Measurements from ENCODE around the gene SLC1A7. TPM values are rescaled to one million over a fixed set of nuclear protein-coding genes. Genes with fewer than 3 reads are reported as not detected.

The SLC1A7 gene
- total and polyA plus RNA-seq, 9 donors = 0.20 to 0.52 (median 0.42) TPM; not detected in 1

DNA sequence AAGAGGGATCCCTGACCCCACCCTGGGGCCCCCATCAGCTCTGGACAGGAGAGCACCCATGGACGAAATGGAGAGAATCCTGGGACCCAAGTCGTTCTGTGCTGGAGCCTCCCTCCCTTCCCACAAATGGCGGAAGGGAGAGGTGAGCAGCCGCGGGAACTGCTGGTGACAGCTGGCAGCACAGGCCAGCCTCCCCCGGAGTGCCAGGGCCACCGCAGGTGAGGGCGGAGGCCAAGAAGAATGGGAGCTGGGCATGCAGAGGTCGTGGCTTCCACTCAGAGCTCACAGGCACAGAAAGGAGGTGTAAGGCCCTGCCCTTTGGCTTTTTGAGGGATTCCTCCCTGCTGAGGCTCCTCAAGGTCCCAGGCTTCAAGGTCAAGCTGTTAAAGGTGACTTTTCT, 24.6 kb downstream of the SLC1A7 start:
- no peak for DNase-seq
- Histone ChIP-seq H3K4me3 (ENCODE audit: low read length) (no peak overlapping the region), H3K4me1 (ENCODE audit: control insufficient read depth, insufficient read depth, low read length) (peaks cover 30% of the 10 kb centered on the region), H3K36me3 (ENCODE audit: control insufficient read depth, insufficient read depth, low read length) (no peaks in the 10 kb centered on the region), H3K27ac (ENCODE audit: low read length) (no peak overlapping the region), H3K9me3 (replicated peaks; ENCODE audit: control insufficient read depth, low read depth, low read length) (no peaks in the 10 kb centered on the region), H3K27me3 (ENCODE audit: control insufficient read depth, insufficient read depth, low read length) (no peaks in the 10 kb centered on the region)
- WGBS (ENCODE audit: insufficient coverage) = 89% methylated on average over 3 of the region's 9 CpGs

DNA sequence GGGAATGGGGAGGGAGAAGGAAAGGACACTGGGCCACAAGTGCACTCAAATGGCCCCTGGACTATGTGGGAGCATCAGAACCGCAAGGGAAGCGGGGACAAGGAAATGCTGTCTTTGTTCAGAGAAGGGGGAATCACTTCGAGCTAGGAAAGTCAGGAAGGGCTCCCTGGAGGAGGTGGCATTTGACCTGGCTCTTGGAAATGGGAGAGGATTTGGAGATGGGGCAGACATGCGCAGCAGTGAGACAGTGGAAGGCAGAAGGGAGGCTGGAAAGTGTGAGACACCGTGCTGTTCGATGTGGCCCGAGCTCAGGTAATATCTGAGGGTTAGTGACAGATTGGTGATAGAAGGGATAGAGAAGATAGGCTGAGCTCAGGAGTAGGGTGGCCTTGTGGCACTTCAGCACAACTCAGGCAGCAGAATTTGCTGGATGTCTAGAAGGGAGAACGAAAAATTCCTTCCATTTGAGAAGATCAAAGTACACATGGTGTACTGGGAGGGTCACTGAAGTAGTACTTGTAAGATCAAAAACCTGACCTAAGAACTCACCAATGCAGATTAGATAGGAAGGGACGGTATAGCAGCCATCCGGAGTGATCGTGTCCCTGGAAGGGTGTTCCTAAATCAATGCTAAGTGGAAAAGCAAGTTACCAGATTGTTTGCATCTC, 25.4 kb downstream of the SLC1A7 start:
- H3K4me3 ChIP-seq (ENCODE audit: low read length) = no peak overlapping the region
- DNase-seq = no peak
- 83% methylated on average over 10 of the region's 11 CpGs for WGBS (ENCODE audit: insufficient coverage)

DNA sequence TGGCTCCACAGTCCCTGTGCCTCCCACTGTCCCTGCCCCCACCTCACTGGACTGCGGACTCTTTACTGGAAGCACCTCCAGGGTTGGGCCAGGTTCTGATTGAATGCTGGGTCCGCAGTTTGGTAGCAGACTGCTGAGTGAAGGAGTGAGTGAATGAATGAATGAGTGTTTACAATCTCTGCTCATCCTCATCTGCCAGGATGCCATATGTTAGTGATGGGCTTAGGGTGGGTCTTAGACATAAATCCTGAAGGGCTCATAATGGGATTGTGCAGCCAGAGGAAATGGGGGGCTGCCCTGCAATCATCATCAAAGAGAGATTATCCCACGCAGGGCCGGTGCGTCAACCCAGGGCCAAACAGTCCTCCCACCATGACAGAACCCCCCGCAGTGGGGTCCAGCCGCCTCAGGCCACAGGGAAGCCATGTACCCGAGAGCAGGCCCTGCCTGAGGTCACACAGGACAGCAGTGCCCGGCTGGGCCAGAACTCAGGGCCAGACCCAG, 26.1 kb downstream of the SLC1A7 start:
- Histone ChIP-seq H3K36me3 (ENCODE audit: control insufficient read depth, insufficient read depth, low read length) (no peaks in the 10 kb centered on the region), H3K27ac (ENCODE audit: low read length) (no peak overlapping the region), H3K4me1 (ENCODE audit: control insufficient read depth, insufficient read depth, low read length) (peaks cover 16% of the 10 kb centered on the region), H3K27me3 (ENCODE audit: control insufficient read depth, insufficient read depth, low read length) (no peaks in the 10 kb centered on the region), H3K9me3 (replicated peaks; ENCODE audit: control insufficient read depth, low read depth, low read length) (peaks cover 6% of the 10 kb centered on the region), H3K4me3 (ENCODE audit: low read length) (no peak overlapping the region)
- no peak for DNase-seq
- 75% methylated on average over 6 of the region's 9 CpGs for WGBS (ENCODE audit: insufficient coverage)

More for the DNA sequence above, 25.4 kb downstream of the SLC1A7 start:
- Histone ChIP-seq H3K36me3 (ENCODE audit: control insufficient read depth, insufficient read depth, low read length) (no peaks in the 10 kb centered on the region), H3K27ac (ENCODE audit: low read length) (no peak overlapping the region), H3K27me3 (ENCODE audit: control insufficient read depth, insufficient read depth, low read length) (no peaks in the 10 kb centered on the region), H3K4me1 (ENCODE audit: control insufficient read depth, insufficient read depth, low read length) (peaks cover 22% of the 10 kb centered on the region), H3K9me3 (replicated peaks; ENCODE audit: control insufficient read depth, low read depth, low read length) (peaks cover 6% of the 10 kb centered on the region)

GRCh38 chr1:53115403-53116306, 26.8 kb downstream of the SLC1A7 start:
- no peaks in the 10 kb centered on the region for H3K36me3 ChIP-seq (ENCODE audit: control insufficient read depth, insufficient read depth, low read length)
- DNase-seq = no peak
- peaks cover 16% of the 10 kb centered on the region for H3K4me1 ChIP-seq (ENCODE audit: control insufficient read depth, insufficient read depth, low read length)
- no peak overlapping the region for H3K27ac ChIP-seq (ENCODE audit: low read length)
- no peaks in the 10 kb centered on the region for H3K27me3 ChIP-seq (ENCODE audit: control insufficient read depth, insufficient read depth, low read length)
- peaks cover 6% of the 10 kb centered on the region for H3K9me3 ChIP-seq (replicated peaks; ENCODE audit: control insufficient read depth, low read depth, low read length)
- no peak overlapping the region for H3K4me3 ChIP-seq (ENCODE audit: low read length)
- WGBS (ENCODE audit: insufficient coverage) = 48% methylated on average over 18 of the region's 20 CpGs

GRCh38 chr1:53114581-53115400, 27.6 kb downstream of the SLC1A7 start:
- H3K4me3 ChIP-seq (ENCODE audit: low read length) = no peak overlapping the region
- H3K27me3 ChIP-seq (ENCODE audit: control insufficient read depth, insufficient read depth, low read length) = no peaks in the 10 kb centered on the region
- DNase-seq = no peak
- no peaks in the 10 kb centered on the region for H3K36me3 ChIP-seq (ENCODE audit: control insufficient read depth, insufficient read depth, low read length)
- 92% methylated on average over 19 of the region's 24 CpGs for WGBS (ENCODE audit: insufficient coverage)
- H3K27ac ChIP-seq (ENCODE audit: low read length) = no peak overlapping the region
- peaks cover 6% of the 10 kb centered on the region for H3K9me3 ChIP-seq (replicated peaks; ENCODE audit: control insufficient read depth, low read depth, low read length)
- H3K4me1 ChIP-seq (ENCODE audit: control insufficient read depth, insufficient read depth, low read length) = peaks cover 18% of the 10 kb centered on the region

DNA sequence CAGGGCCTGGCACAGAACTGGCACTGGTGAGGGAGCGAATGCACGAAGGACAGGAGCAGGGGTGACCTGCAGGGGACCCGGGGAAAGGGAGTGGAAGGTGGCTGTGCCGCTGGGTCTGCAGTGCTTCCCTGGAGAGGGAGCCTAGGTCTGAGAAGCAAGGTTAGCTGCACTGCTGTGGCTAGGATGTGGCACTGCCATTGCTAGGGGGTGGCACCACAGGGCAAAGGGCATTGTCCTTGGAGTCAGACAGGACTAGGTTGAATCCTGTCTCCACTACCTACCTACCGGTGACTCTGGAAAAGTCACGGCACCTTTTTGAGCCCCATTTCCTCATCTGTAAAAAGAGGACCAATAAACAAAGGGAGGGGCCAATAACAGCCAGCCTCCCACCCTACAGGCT, 28.3 kb downstream of the SLC1A7 start:
- WGBS (ENCODE audit: insufficient coverage) = 92% methylated on average over 4 of the region's 6 CpGs
- no peak overlapping the region for H3K4me3 ChIP-seq (ENCODE audit: low read length)
- H3K9me3 ChIP-seq (replicated peaks; ENCODE audit: control insufficient read depth, low read depth, low read length) = peaks cover 6% of the 10 kb centered on the region
- H3K4me1 ChIP-seq (ENCODE audit: control insufficient read depth, insufficient read depth, low read length) = peaks cover 25% of the 10 kb centered on the region
- no peak for DNase-seq
- no peak overlapping the region for H3K27ac ChIP-seq (ENCODE audit: low read length)
- no peaks in the 10 kb centered on the region for H3K27me3 ChIP-seq (ENCODE audit: control insufficient read depth, insufficient read depth, low read length)
- no peaks in the 10 kb centered on the region for H3K36me3 ChIP-seq (ENCODE audit: control insufficient read depth, insufficient read depth, low read length)

- no peak for DNase-seq
- Histone ChIP-seq H3K9me3 (replicated peaks; ENCODE audit: control insufficient read depth, low read depth, low read length) (peaks cover 6% of the 10 kb centered on the region), H3K36me3 (ENCODE audit: control insufficient read depth, insufficient read depth, low read length) (no peaks in the 10 kb centered on the region), H3K27ac (ENCODE audit: low read length) (no peak overlapping the region), H3K4me3 (ENCODE audit: low read length) (no peak overlapping the region), H3K4me1 (ENCODE audit: control insufficient read depth, insufficient read depth, low read length) (peaks cover 31% of the 10 kb centered on the region), H3K27me3 (ENCODE audit: control insufficient read depth, insufficient read depth, low read length) (no peaks in the 10 kb centered on the region)
- WGBS (ENCODE audit: insufficient coverage) = 67% methylated on average over 1 of the region's 4 CpGs
Measured at GRCh38 chr1:53112861-53113260, 29.6 kb downstream of the SLC1A7 start.

DNA sequence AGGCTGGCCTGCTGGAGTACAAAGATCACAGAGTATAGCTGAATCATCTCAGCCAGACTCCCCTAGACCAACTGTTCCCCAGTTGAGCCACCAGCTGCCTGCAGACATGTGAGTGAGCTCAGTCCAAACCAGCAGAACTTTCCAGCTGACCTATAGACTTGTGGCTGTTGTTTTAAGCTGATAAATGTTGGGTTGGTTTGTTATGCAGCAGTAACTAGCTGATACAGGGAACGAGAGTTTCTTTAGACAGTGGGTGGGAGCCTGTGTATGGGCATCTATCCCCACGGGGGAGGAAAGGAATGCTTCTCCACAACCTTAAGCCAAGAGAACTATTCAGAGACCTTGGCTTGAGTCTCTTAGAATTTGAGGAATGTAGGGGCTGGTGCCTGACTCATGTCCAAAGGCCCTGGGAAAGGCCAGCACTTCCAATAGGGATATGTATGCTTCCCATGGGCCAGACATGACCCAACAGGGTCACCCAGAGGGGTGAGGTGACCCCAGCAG, 30.1 kb downstream of the SLC1A7 start:
- peaks cover 6% of the 10 kb centered on the region for H3K9me3 ChIP-seq (replicated peaks; ENCODE audit: control insufficient read depth, low read depth, low read length)
- no peak overlapping the region for H3K4me3 ChIP-seq (ENCODE audit: low read length)
- no peaks in the 10 kb centered on the region for H3K27me3 ChIP-seq (ENCODE audit: control insufficient read depth, insufficient read depth, low read length)
- no peak overlapping the region for H3K27ac ChIP-seq (ENCODE audit: low read length)
- H3K4me1 ChIP-seq (ENCODE audit: control insufficient read depth, insufficient read depth, low read length) = peaks cover 31% of the 10 kb centered on the region
- DNase-seq = no peak
- WGBS (ENCODE audit: insufficient coverage) = no CpG with 5 or more reads among the region's 2 CpGs
- no peaks in the 10 kb centered on the region for H3K36me3 ChIP-seq (ENCODE audit: control insufficient read depth, insufficient read depth, low read length)

DNA sequence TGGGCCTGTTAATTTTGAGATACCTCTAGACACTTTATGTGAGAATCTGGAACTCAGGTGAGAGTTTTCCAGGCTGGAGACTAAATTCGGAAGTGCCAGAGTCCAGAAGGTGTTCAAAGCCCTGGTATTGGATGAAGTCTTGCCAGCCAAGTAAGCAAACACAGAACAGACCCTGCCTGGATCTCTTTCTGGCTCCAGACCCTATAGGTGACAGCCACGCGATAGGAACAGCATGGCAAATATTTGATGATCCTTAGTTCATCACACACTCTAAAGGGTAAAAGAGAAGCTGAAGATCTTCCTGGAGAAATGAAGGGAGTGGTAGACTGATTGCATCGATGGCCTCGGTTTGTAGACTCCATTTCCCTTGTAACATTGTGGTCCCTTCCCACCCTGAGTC, 30.7 kb downstream of the SLC1A7 start:
- no peak overlapping the region for H3K27ac ChIP-seq (ENCODE audit: low read length)

More for the DNA sequence above, 30.7 kb downstream of the SLC1A7 start:
- H3K4me3 ChIP-seq (ENCODE audit: low read length) = no peak overlapping the region
- H3K4me1 ChIP-seq (ENCODE audit: control insufficient read depth, insufficient read depth, low read length) = peaks cover 31% of the 10 kb centered on the region
- WGBS (ENCODE audit: insufficient coverage) = 78% methylated on average over 1 of the region's 5 CpGs
- peaks cover 6% of the 10 kb centered on the region for H3K9me3 ChIP-seq (replicated peaks; ENCODE audit: control insufficient read depth, low read depth, low read length)
- DNase-seq = no peak
- H3K36me3 ChIP-seq (ENCODE audit: control insufficient read depth, insufficient read depth, low read length) = no peaks in the 10 kb centered on the region
- H3K27me3 ChIP-seq (ENCODE audit: control insufficient read depth, insufficient read depth, low read length) = no peaks in the 10 kb centered on the region

All from muscle of leg (tissue), 11 donors.